ENCODE results near the gene TNRC18. TPM values are rescaled to one million over a fixed set of nuclear protein-coding genes. Genes with fewer than 3 reads are reported as not detected.
A peak's percentile ranks its signal among the peaks of the same experiment; 100 is the strongest.

The TNRC18 gene
- total and polyA plus RNA-seq, 9 donors = 48.6 to 153 (median 91.8) TPM

- peak; percentile 67 to 88 (median 82) for DNase-seq
- H3K27me3 ChIP-seq = no peaks in the 10 kb centered on the region
- intact Hi-C loops (cut with DNase I) = no loop called here
- peak overlapping the region; percentile 94 for H3K4me3 ChIP-seq
- TF ChIP-seq, protein P1, sequence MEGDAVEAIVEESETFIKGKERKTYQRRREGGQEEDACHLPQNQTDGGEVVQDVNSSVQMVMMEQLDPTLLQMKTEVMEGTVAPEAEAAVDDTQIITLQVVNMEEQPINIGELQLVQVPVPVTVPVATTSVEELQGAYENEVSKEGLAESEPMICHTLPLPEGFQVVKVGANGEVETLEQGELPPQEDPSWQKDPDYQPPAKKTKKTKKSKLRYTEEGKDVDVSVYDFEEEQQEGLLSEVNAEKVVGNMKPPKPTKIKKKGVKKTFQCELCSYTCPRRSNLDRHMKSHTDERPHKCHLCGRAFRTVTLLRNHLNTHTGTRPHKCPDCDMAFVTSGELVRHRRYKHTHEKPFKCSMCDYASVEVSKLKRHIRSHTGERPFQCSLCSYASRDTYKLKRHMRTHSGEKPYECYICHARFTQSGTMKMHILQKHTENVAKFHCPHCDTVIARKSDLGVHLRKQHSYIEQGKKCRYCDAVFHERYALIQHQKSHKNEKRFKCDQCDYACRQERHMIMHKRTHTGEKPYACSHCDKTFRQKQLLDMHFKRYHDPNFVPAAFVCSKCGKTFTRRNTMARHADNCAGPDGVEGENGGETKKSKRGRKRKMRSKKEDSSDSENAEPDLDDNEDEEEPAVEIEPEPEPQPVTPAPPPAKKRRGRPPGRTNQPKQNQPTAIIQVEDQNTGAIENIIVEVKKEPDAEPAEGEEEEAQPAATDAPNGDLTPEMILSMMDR (IDR thresholded peaks at IDR 0.05) = no peak
- TF ChIP-seq EP300 (IDR thresholded peaks at IDR 0.05) = no peak
- no peak for TF ChIP-seq POLR2A (IDR thresholded peaks at IDR 0.05)
- WGBS, 3 donors = 1 to 7% (median 3%) methylated on average over 30 to 31 of the region's 31 CpGs
- no peaks in the 10 kb centered on the region for H3K36me3 ChIP-seq
- peaks cover 10% of the 10 kb centered on the region for H3K4me1 ChIP-seq (ENCODE audit: insufficient read depth)
- H3K27ac ChIP-seq = peak overlapping the region; percentile 76 to 99
- no peaks in the 10 kb centered on the region for H3K9me3 ChIP-seq
Observed at GRCh38 chr7:5429253-5429856, 5.7 kb upstream of the TNRC18 start.

- 1 to 4% (median 3%) methylated on average over 42 to 46 of the region's 46 CpGs for WGBS, 3 donors
Observed at GRCh38 chr7:5428478-5429252, 5.0 kb upstream of the TNRC18 start.

GRCh38 chr7:5426226-5426475 is 2.5 kb upstream of the TNRC18 start:
- Histone ChIP-seq H3K9me3 (no peaks in the 10 kb centered on the region), H3K36me3 (no peaks in the 10 kb centered on the region), H3K27ac (peak overlapping the region; percentile 98 to 99), H3K4me3 (peak overlapping the region; percentile 94), H3K27me3 (no peaks in the 10 kb centered on the region), H3K4me1 (ENCODE audit: insufficient read depth) (peaks cover 10% of the 10 kb centered on the region)
- TF ChIP-seq, protein P1 (IDR thresholded peaks at IDR 0.05) = no peak
- no peak for TF ChIP-seq POLR2A (IDR thresholded peaks at IDR 0.05)
- TF ChIP-seq EP300 (IDR thresholded peaks at IDR 0.05) = no peak
- 0 to 1% (median 0%) methylated on average over 13 of the region's 13 CpGs for WGBS, 3 donors
- intact Hi-C loops (cut with DNase I) = no loop called here
- DNase-seq = no peak

More at GRCh38 chr7:5428478-5429252, 5.0 kb upstream of the TNRC18 start:
- Histone ChIP-seq H3K36me3 (no peaks in the 10 kb centered on the region), H3K9me3 (no peaks in the 10 kb centered on the region), H3K27me3 (no peaks in the 10 kb centered on the region), H3K27ac (peak overlapping the region; percentile 98 to 99), H3K4me1 (ENCODE audit: insufficient read depth) (peaks cover 10% of the 10 kb centered on the region), H3K4me3 (peak overlapping the region; percentile 94)
- no peak for TF ChIP-seq POLR2A (IDR thresholded peaks at IDR 0.05)
- TF ChIP-seq, protein P1 (IDR thresholded peaks at IDR 0.05) = no peak
- no peak for TF ChIP-seq EP300 (IDR thresholded peaks at IDR 0.05)
- peak; percentile 67 to 79 (median 77) for DNase-seq
- intact Hi-C loops (cut with DNase I) = no loop called here

- peaks cover 10% of the 10 kb centered on the region for H3K4me1 ChIP-seq (ENCODE audit: insufficient read depth)
- peak; percentile 82 to 93 (median 85) for DNase-seq
- 0 to 1% (median 0%) methylated on average over 38 of the region's 38 CpGs for WGBS, 3 donors
- intact Hi-C loops (cut with DNase I) = no loop called here
- no peaks in the 10 kb centered on the region for H3K36me3 ChIP-seq
- no peaks in the 10 kb centered on the region for H3K9me3 ChIP-seq
- H3K27ac ChIP-seq = peak overlapping the region; percentile 98 to 99
- no peaks in the 10 kb centered on the region for H3K27me3 ChIP-seq
- TF ChIP-seq, protein P1 (IDR thresholded peaks at IDR 0.05) = no peak
- no peak for TF ChIP-seq EP300 (IDR thresholded peaks at IDR 0.05)
- TF ChIP-seq POLR2A (IDR thresholded peaks at IDR 0.05) = peak; percentile 63
- H3K4me3 ChIP-seq = peak overlapping the region; percentile 94
Observed at GRCh38 chr7:5425507-5426225, 2.0 kb upstream of the TNRC18 start.
